ENCODE measurements around the gene MAP3K14.

- TF ChIP-seq POLR2AphosphoS5 (IDR thresholded peaks at IDR 0.05; ENCODE audit: low read depth, low read length): no peak
- no peak for TF ChIP-seq POLR2A (IDR thresholded peaks at IDR 0.05; ENCODE audit: low read depth, low read length)
Observed at GRCh38 chr17:45260204-45260783, 56.5 kb downstream of the MAP3K14 start.

Measured in GM12892 (cell line).